Activated CD8-positive, alpha-beta T cell treated with anti-CD3 and anti-CD28 coated beads for 36 hours (primary cell): ENCODE measurements around the gene FAM83G. TPM values are rescaled to one million over a fixed set of nuclear protein-coding genes. Genes with fewer than 3 reads are reported as not detected.

Source experiments
- ATAC-seq: fragments of 200-7000 bp; cut with Tn5 transposase; one replicate; pipeline ENCODE4 v1.10.0; 2021; ENCODE audit warnings: mild to moderate bottlenecking, moderate library complexity
- CTCF ChIA-PET: fragments of 350-600 bp; sonication (Branson Sonifier 250); formaldehyde crosslinking; loops from one replicate; lab custom pipeline; 2021; ENCODE audit warnings: antibody characterized with exemption; lab: Charles Lee
- POLR2A ChIA-PET: fragments of 350-600 bp; sonication (Branson Sonifier 250); formaldehyde crosslinking; loops from one replicate; lab custom pipeline; 2021; ENCODE audit warnings: antibody characterized with exemption; lab: Charles Lee
- DNase-seq: peaks from one replicate; pipeline ENCODE4 v3.0.0-alpha.2; 2020
- H3K27ac Mint-ChIP-seq: one replicate; pipeline ENCODE4 v1.8.0; 2021; ENCODE audit warnings: mild to moderate bottlenecking, mixed read lengths
- H3K27me3 Mint-ChIP-seq: one replicate; pipeline ENCODE4 v1.8.0; 2021; ENCODE audit warnings: mixed read lengths
- H3K36me3 Mint-ChIP-seq: one replicate; pipeline ENCODE4 v1.8.0; 2021; ENCODE audit warnings: low read depth, mixed read lengths
- H3K4me1 Mint-ChIP-seq: one replicate; pipeline ENCODE4 v1.8.0; 2021; ENCODE audit warnings: low read depth, mixed read lengths
- H3K4me3 Mint-ChIP-seq: one replicate; pipeline ENCODE4 v1.8.0; 2021; ENCODE audit warnings: mild to moderate bottlenecking, moderate library complexity, mixed read lengths
- H3K9me3 Mint-ChIP-seq: one replicate; pipeline ENCODE4 v1.8.0; 2021; ENCODE audit warnings: mixed read lengths
- CTCF ChIP-seq: fragments of 200-600 bp; IDR thresholded peaks from one replicate; pipeline ENCODE4 v1.8.0; 2022; ENCODE audit warnings: antibody characterized with exemption, mild to moderate bottlenecking
- intact Hi-C: fragments of 100-400 bp; cut with micrococcal nuclease; formaldehyde crosslinking; loops from one replicate; pipeline ENCODE4 v1.10.0; 2022
- total RNA-seq, 2 experiments: library from RNA; stranded (reverse); gene quantifications; one replicate each; pipeline ENCODE4 v1.2.3, GENCODE V29; 2021

FAM83G gene
- total RNA-seq, 2 experiments from 2014 or later: 11.9 to 12.1 TPM

- H3K27me3 Mint-ChIP-seq: no peaks in the 10 kb centered on the region
- ATAC-seq (peak; percentile 65), DNase-seq (peak; percentile 61)
- peak overlapping the region; percentile 3 for H3K27ac Mint-ChIP-seq
- no peaks in the 10 kb centered on the region for H3K9me3 Mint-ChIP-seq
- POLR2A ChIA-PET: interaction anchor here (1.5 to 2.0 kb wide), 3 partner anchors 42 to 62 kb away, joined by 3 to 14 read pairs (median 6); partner anchors contain the start of gene FAM83G
- intact Hi-C loops: no loop called here
- CTCF ChIA-PET: interaction anchor here (0.7 to 2.5 kb wide), 40 partner anchors 7 to 336 kb away, joined by 3 to 16 read pairs (median 7); partner anchors contain the start of genes FAM83G and SLC5A10
- H3K4me3 Mint-ChIP-seq: no peak overlapping the region
- TF ChIP-seq CTCF: no peak
- peaks cover 26% of the 10 kb centered on the region for H3K4me1 Mint-ChIP-seq
- H3K36me3 Mint-ChIP-seq: no peaks in the 10 kb centered on the region
Observed at GRCh38 chr17:18961634-18962493, 42.7 kb downstream of the FAM83G start.

GRCh38 chr17:18960803-18961511 is 43.6 kb downstream of the FAM83G start:
- H3K27ac Mint-ChIP-seq: no peak overlapping the region
- intact Hi-C loops: no loop called here
- ChIA-PET CTCF (interaction anchor here (0.7 to 2.5 kb wide), 40 partner anchors 8 to 335 kb away, joined by 3 to 16 read pairs (median 7); partner anchors contain the start of genes FAM83G and SLC5A10), POLR2A (interaction anchor here (1.0 to 2.0 kb wide), 5 partner anchors 17 to 63 kb away, joined by 3 to 14 read pairs (median 3); partner anchors contain the start of gene FAM83G)
- no peaks in the 10 kb centered on the region for H3K36me3 Mint-ChIP-seq
- H3K9me3 Mint-ChIP-seq: no peaks in the 10 kb centered on the region
- H3K27me3 Mint-ChIP-seq: no peaks in the 10 kb centered on the region
- TF ChIP-seq CTCF: peak; percentile 94
- no peak overlapping the region for H3K4me3 Mint-ChIP-seq
- H3K4me1 Mint-ChIP-seq: peaks cover 26% of the 10 kb centered on the region
- DNase-seq: peak; percentile 90
- ATAC-seq: peak; percentile 83

GRCh38 chr17:18960241-18960665 is 44.3 kb downstream of the FAM83G start:
- no peaks in the 10 kb centered on the region for H3K27me3 Mint-ChIP-seq
- ChIA-PET CTCF (interaction anchor here (1.1 to 2.5 kb wide), 18 partner anchors 8 to 107 kb away, joined by 4 to 16 read pairs (median 8); partner anchors contain the start of gene SLC5A10), POLR2A (interaction anchor here (1.0 to 2.0 kb wide), 5 partner anchors 18 to 64 kb away, joined by 3 to 14 read pairs (median 3); partner anchors contain the start of gene FAM83G)
- DNase-seq (no peak), ATAC-seq (no peak)
- no peaks in the 10 kb centered on the region for H3K9me3 Mint-ChIP-seq
- peaks cover 1% of the 10 kb centered on the region for H3K36me3 Mint-ChIP-seq
- H3K4me1 Mint-ChIP-seq: peaks cover 31% of the 10 kb centered on the region
- H3K27ac Mint-ChIP-seq: no peak overlapping the region
- TF ChIP-seq CTCF: no peak
- H3K4me3 Mint-ChIP-seq: no peak overlapping the region
- intact Hi-C loops: no loop called here

GRCh38 chr17:18959845-18960240 is 44.7 kb downstream of the FAM83G start:
- H3K4me3 Mint-ChIP-seq: no peak overlapping the region
- H3K9me3 Mint-ChIP-seq: no peaks in the 10 kb centered on the region
- ChIA-PET POLR2A (interaction anchor here (2.0 kb wide), 1 partner anchor 63 kb away, joined by 6 read pairs; no protein-coding TSS in a partner anchor), CTCF (interaction anchor here (1.5 to 2.5 kb wide), 8 partner anchors 8 to 100 kb away, joined by 4 to 15 read pairs (median 10); partner anchors contain the start of gene SLC5A10)
- DNase-seq: no peak
- no peak overlapping the region for H3K27ac Mint-ChIP-seq
- H3K4me1 Mint-ChIP-seq: peaks cover 34% of the 10 kb centered on the region
- no peaks in the 10 kb centered on the region for H3K27me3 Mint-ChIP-seq
- ATAC-seq: no peak
- intact Hi-C loops: no loop called here
- TF ChIP-seq CTCF: no peak
- H3K36me3 Mint-ChIP-seq: peaks cover 1% of the 10 kb centered on the region
